ENCODE measurements around the gene MPHOSPH6.

MPHOSPH6 gene

DNA sequence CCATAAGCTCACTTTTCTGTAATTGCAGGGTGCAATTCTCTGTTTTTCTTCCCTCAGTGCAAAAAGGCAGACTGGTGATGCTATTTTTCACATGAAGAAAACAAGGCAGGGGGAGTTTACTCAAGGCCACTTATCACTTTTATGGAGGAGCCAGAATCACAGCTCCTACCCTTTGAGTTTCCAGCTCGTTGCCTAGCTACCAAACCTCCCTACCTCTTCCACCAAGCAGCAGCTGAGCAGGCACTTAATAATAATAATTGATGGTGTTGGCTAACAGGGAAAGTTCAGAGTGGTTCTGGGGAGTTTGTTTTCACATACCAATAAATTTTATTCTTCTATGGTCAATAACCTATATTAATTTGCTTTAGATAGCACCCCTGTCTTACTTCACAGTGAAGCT, 31.9 kb upstream of the MPHOSPH6 start:
- no peaks in the 10 kb centered on the region for H4K20me1 ChIP-seq (ENCODE audit: insufficient read depth, low read length)
- H3K27me3 ChIP-seq (replicated peaks; ENCODE audit: insufficient read depth, low read length): no peaks in the 10 kb centered on the region
- H3K79me2 ChIP-seq (ENCODE audit: low read length): no peaks in the 10 kb centered on the region
- no peaks in the 10 kb centered on the region for H3K4me1 ChIP-seq (ENCODE audit: low read length)
- no peaks in the 10 kb centered on the region for H3F3A ChIP-seq (ENCODE audit: insufficient read depth, low read length)
- H3K4me2 ChIP-seq (ENCODE audit: low read depth, low read length): no peak overlapping the region
- DNase-seq: no peak
- H2AFZ ChIP-seq (ENCODE audit: low read length): no peak overlapping the region
- no peak for TF ChIP-seq EZH2 (optimal IDR thresholded peaks at IDR 0.05; ENCODE audit: low read depth, low read length)
- no peak for TF ChIP-seq EZH2phosphoT487 (IDR thresholded peaks at IDR 0.05; ENCODE audit: low read length)
- TF ChIP-seq, protein P1, sequence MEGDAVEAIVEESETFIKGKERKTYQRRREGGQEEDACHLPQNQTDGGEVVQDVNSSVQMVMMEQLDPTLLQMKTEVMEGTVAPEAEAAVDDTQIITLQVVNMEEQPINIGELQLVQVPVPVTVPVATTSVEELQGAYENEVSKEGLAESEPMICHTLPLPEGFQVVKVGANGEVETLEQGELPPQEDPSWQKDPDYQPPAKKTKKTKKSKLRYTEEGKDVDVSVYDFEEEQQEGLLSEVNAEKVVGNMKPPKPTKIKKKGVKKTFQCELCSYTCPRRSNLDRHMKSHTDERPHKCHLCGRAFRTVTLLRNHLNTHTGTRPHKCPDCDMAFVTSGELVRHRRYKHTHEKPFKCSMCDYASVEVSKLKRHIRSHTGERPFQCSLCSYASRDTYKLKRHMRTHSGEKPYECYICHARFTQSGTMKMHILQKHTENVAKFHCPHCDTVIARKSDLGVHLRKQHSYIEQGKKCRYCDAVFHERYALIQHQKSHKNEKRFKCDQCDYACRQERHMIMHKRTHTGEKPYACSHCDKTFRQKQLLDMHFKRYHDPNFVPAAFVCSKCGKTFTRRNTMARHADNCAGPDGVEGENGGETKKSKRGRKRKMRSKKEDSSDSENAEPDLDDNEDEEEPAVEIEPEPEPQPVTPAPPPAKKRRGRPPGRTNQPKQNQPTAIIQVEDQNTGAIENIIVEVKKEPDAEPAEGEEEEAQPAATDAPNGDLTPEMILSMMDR (IDR thresholded peaks at IDR 0.05; ENCODE audit: low read length): no peak
- no peaks in the 10 kb centered on the region for H3K36me3 ChIP-seq (replicated peaks; ENCODE audit: insufficient read depth, low read length)
- H3K27ac ChIP-seq (ENCODE audit: low read length): no peak overlapping the region
- H3K4me3 ChIP-seq (ENCODE audit: low read length): no peak overlapping the region
- H3K9me3 ChIP-seq (replicated peaks; ENCODE audit: insufficient read depth, low read length): no peaks in the 10 kb centered on the region
- H3K9ac ChIP-seq (ENCODE audit: low read length): no peak overlapping the region
- H3K9me2 ChIP-seq (replicated peaks; ENCODE audit: insufficient read depth, low read length): no peaks in the 10 kb centered on the region

DNA sequence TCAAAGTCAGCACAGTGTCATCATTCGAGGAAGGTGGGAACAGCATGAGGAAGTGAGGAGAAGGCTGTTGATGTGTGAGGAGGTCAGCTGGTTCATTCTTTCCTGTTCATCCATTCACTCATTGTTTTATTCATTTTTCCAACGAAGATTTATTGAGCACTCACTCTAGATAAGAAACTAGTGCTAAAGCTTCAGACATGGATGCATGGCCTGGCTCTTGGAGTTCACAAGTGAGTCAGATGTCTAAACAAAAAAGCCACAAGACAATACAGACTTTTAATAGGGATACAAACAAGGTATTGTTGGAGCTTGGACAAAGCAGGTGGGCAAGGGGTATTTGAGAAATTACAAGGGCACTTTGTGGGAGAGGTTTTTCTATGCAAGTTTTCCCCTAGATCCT, 31.3 kb upstream of the MPHOSPH6 start:
- Histone ChIP-seq H3K79me2 (ENCODE audit: low read length) (no peaks in the 10 kb centered on the region), H3K9me3 (replicated peaks; ENCODE audit: insufficient read depth, low read length) (no peaks in the 10 kb centered on the region), H2AFZ (ENCODE audit: low read length) (no peak overlapping the region), H3K27me3 (replicated peaks; ENCODE audit: insufficient read depth, low read length) (no peaks in the 10 kb centered on the region), H3K4me2 (ENCODE audit: low read depth, low read length) (no peak overlapping the region), H3F3A (ENCODE audit: insufficient read depth, low read length) (no peaks in the 10 kb centered on the region), H3K36me3 (replicated peaks; ENCODE audit: insufficient read depth, low read length) (no peaks in the 10 kb centered on the region), H3K4me1 (ENCODE audit: low read length) (no peaks in the 10 kb centered on the region), H3K27ac (ENCODE audit: low read length) (no peak overlapping the region), H4K20me1 (ENCODE audit: insufficient read depth, low read length) (no peaks in the 10 kb centered on the region), H3K9me2 (replicated peaks; ENCODE audit: insufficient read depth, low read length) (no peaks in the 10 kb centered on the region), H3K9ac (ENCODE audit: low read length) (no peak overlapping the region), H3K4me3 (ENCODE audit: low read length) (no peak overlapping the region)
- DNase-seq: no peak
- no peak for TF ChIP-seq EZH2 (optimal IDR thresholded peaks at IDR 0.05; ENCODE audit: low read depth, low read length)
- no peak for TF ChIP-seq EZH2phosphoT487 (IDR thresholded peaks at IDR 0.05; ENCODE audit: low read length)
- TF ChIP-seq, protein P1 (IDR thresholded peaks at IDR 0.05; ENCODE audit: low read length): no peak

DNA sequence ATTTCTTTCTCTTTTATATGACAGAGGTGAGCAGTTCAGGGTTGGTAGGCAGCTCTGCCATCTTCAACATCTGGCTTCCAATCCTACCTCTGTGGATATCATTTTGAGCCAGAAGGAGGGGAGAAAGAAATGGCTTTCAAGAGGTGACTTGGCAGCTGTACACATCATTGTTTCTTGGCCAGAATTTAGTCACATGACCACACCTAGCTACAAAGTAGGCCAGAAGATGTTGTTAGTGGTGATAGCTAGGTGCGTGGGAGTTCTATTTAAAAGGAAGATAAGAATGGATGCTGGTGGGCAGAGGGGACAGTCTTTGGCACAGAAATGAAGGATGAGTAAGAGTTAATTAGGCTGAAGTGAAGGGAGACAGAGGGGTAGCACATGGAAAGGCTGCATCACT, 29.2 kb upstream of the MPHOSPH6 start:
- no peak overlapping the region for H3K4me2 ChIP-seq (ENCODE audit: low read depth, low read length)
- no peaks in the 10 kb centered on the region for H3K36me3 ChIP-seq (replicated peaks; ENCODE audit: insufficient read depth, low read length)
- H4K20me1 ChIP-seq (ENCODE audit: insufficient read depth, low read length): no peaks in the 10 kb centered on the region
- no peaks in the 10 kb centered on the region for H3K9me2 ChIP-seq (replicated peaks; ENCODE audit: insufficient read depth, low read length)
- H3K4me3 ChIP-seq (ENCODE audit: low read length): no peak overlapping the region
- no peaks in the 10 kb centered on the region for H3K27me3 ChIP-seq (replicated peaks; ENCODE audit: insufficient read depth, low read length)
- no peaks in the 10 kb centered on the region for H3F3A ChIP-seq (ENCODE audit: insufficient read depth, low read length)
- no peaks in the 10 kb centered on the region for H3K4me1 ChIP-seq (ENCODE audit: low read length)
- no peak overlapping the region for H2AFZ ChIP-seq (ENCODE audit: low read length)
- TF ChIP-seq, protein P1 (IDR thresholded peaks at IDR 0.05; ENCODE audit: low read length): no peak
- no peak for TF ChIP-seq EZH2 (optimal IDR thresholded peaks at IDR 0.05; ENCODE audit: low read depth, low read length)
- no peak for TF ChIP-seq EZH2phosphoT487 (IDR thresholded peaks at IDR 0.05; ENCODE audit: low read length)
- DNase-seq: no peak
- no peaks in the 10 kb centered on the region for H3K79me2 ChIP-seq (ENCODE audit: low read length)
- H3K27ac ChIP-seq (ENCODE audit: low read length): no peak overlapping the region
- H3K9me3 ChIP-seq (replicated peaks; ENCODE audit: insufficient read depth, low read length): no peaks in the 10 kb centered on the region
- no peak overlapping the region for H3K9ac ChIP-seq (ENCODE audit: low read length)

Measured in MM.1S (cell line).